Stimulated activated CD4-positive, alpha-beta T cell treated with anti-CD3 and anti-CD28 coated beads, Interleukin-1b, Interleukin-23, amount 100 ng/mL, for 48 hours (primary cell): ENCODE data around the gene FITM1.
A peak's percentile ranks its signal among the peaks of the same experiment; 100 is the strongest.

Experiments used
- DNase-seq: peaks from one replicate; pipeline ENCODE4 v3.0.0-alpha.2; 2020

The FITM1 gene, protein sequence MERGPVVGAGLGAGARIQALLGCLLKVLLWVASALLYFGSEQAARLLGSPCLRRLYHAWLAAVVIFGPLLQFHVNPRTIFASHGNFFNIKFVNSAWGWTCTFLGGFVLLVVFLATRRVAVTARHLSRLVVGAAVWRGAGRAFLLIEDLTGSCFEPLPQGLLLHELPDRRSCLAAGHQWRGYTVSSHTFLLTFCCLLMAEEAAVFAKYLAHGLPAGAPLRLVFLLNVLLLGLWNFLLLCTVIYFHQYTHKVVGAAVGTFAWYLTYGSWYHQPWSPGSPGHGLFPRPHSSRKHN

GRCh38 chr14:24130380-24130716 lies at the start of gene FITM1:
Gene FITM1, plus strand, starts transcription at chr14:24130659. Its CDS starts 905 bp downstream, at chr14:24131564.
- DNase-seq: no peak

- peak; percentile 68 for DNase-seq
Observed at GRCh38 chr14:24080888-24081738, 49.3 kb upstream of the FITM1 start.

DNA sequence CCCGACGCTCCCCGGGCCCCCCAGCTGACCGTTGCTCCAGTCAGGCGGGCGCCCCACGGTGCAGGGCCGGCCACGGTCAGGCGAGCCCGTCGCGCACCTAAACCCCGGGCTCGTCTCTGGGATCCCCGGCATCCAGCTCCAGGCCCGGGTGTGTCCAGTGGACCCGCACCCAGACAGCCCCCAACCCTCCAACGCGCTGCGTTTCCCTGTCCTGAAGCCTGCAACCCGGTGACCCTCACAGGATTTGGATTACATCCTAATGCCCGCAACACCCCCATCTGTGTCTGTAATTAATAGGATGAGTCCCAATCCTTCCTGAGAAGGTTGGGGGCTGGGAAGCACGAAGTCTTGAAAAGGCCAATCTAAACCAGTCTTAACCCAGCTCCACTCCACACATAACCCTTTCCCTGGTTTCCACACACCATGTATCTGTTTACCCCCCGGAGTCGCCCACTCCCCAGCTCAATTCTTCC lies 48.7 kb upstream of the FITM1 start:
- DNase-seq: no peak

GRCh38 chr14:24082411-24083080 lies 47.9 kb upstream of the FITM1 start:
- no peak for DNase-seq

- no peak for DNase-seq
Observed at GRCh38 chr14:24083462-24083861, 47.0 kb upstream of the FITM1 start.

- DNase-seq: no peak
Observed at GRCh38 chr14:24084440-24084839, 46.0 kb upstream of the FITM1 start.

GRCh38 chr14:24085215-24085614 lies 45.2 kb upstream of the FITM1 start:
- DNase-seq: no peak

- DNase-seq: no peak
Observed at GRCh38 chr14:24086193-24086955, 44.1 kb upstream of the FITM1 start.

DNA sequence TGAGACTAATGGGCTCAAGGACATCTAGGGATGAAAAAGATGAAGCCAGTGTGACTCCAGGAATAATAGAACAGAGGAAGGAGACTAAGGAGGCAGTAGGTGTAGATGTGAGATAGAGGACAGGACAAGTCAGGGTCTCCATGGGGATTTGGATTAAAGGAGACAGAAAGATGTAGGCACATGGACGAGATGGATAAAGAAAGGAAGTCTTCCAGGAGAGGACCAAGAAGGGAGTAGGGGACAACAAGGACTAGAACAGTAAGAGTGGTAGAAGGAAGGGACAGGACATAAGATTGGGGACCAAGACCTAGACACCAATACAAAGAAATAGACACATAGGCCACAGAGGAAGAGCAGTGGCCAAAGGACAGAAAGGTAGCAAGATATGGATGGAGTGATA lies 43.5 kb upstream of the FITM1 start:
- DNase-seq: no peak

DNA sequence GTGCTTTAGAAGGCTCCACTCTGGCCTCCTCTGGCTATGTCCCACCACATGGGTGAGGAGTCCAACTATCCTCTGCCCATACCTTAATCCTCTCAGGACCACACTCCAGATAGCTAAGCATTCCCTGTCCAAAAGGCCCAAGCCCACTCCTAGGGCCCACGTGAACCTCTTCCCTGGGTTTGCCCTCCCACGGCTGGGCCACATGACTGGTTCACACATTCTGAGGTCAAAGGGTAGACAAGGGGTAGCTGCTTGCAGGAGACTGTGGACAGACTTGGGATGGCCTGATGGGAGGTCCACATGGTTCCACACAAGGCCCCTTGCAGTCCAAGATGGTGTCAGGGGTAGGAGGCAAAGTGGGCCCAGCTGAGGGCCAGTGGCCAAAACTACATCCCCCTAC lies 42.4 kb upstream of the FITM1 start:
- DNase-seq: no peak

- DNase-seq: no peak
Observed at GRCh38 chr14:24089890-24090289, 40.6 kb upstream of the FITM1 start.

DNA sequence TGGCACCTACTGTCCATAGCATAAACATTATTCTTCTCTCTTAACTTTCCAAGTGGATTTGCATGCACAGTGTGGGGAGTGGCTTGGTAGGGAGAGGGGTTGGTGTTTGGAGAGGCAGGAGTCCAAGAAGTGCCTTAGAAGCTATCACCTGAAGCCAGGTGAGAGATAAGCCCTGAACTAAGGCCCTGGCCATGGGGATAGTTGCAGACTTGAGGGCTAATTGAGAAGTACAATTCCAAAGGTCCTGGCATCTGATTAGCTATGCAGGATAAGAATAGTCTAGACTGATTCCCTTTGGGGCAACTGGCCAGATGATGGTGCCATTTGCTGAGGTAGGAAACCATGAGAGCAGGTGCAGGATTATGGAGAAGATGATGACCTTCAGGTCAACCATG lies 38.4 kb upstream of the FITM1 start:
- no peak for DNase-seq

DNA sequence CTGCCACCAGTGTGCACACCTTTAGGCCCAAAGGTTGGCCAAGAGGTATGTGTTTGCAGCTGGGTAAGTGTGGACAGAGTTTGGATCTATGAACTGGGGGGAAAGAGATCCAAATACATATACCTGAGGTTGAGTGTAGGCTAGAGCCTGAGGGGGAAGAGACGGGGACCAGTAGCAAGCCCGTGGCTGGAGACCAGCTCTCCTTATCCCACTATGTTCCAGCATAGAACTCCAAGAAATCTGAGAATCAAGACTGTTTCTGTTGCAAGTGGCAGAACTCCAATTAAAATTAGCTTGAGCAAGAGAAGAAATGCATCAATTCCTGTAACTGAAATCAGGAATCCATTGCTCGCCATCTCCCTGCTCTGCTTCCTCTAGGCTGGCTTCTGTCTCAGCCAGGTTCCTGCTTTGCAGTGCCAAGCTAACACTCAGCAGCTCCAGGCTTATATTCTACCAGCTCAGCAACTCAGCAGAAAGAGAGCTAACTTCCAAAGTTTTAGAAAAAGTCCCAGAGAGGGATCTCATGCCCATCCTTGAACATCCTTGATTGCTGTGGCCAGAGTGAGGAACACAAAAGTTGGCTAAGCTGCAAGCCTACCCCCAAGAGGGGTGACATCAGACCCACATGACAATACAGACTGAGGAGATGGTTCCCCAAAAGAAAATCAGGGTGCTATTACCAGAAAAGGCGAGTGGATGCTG lies 37.8 kb upstream of the FITM1 start:
- no peak for DNase-seq

GRCh38 chr14:24093207-24093900 lies 37.1 kb upstream of the FITM1 start:
- DNase-seq: no peak

- DNase-seq: peak; percentile 92
Observed at GRCh38 chr14:24093901-24094840, 36.3 kb upstream of the FITM1 start, which contains the start of gene PCK2. Gene PCK2, plus strand, starts transcription at chr14:24094311. Its CDS starts 95 bp downstream, at chr14:24094406.

DNA sequence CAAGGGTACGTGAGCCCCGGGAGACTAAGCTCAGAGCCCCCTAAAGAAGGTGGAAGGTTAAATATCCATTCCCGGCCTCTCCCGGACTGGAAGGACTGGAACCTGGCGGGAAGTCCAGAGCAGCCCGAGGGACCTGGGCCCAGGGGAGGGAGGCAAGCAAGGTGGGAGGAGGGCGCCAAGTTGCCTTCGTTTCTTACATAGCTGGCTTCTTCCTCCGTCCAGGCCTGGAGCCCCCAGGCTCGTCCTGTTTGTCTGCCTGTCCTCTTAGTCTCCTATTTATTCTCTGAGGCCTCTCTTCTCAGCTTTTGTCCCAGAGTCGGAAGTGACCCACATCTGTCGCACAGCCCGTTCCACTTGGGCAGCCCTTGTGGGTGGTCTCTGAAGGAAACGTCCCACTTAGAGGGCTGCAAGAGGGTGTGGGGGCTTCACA lies 35.6 kb upstream of the FITM1 start:
- no peak for DNase-seq

DNA sequence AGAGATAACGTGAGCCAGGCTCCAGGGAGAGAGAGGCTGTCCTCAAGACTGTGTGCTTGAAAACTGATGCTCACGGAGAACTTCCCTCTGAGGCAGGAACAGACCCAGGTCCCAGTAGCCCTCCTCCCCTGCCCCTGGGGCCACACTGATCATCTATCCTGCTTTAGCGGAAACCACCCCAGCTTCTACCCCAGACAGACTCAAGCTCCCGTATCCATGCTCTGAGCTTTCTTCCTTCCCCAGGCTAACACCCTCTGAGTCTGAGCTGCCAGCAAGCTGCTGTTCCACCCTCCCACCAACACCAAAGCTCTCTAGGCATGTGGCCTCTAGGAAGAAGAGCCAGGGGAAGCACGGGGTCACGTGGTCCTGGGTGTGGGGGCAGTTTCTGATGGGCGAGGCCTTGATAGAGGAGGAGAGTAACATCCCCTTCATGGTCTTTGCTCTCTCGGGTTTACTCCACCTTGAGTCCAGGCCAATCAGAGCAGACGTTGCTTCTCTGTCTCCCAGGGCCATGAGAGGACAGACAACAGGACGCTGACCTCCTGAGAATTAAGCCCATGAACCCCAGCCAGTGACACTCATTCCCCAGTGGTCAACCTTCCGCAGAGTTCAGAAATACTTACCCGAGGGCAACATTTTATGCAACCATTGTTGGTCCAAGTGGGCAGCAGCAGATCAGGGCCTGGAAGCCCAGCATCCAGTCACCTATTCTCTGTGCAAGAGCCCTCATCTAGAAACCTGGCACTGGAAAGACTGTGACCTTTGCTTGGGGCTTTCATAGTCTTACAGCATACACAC lies 35.0 kb upstream of the FITM1 start:
- DNase-seq: peak; percentile 72

- no peak for DNase-seq
Observed at GRCh38 chr14:24096545-24097181, 33.8 kb upstream of the FITM1 start.
